WTC11 (cell line): ENCODE data around the gene TIMM22.

Experiments
- AFF4 ChIP-seq: sonication (generic); formaldehyde crosslinking; IDR thresholded peaks from 2 replicates; pipeline ENCODE4 v1.8.1; 2023; ENCODE audit warnings: mild to moderate bottlenecking, missing genetic modification reagents, borderline replicate concordance
- AR ChIP-seq: fragments of 250-450 bp; sonication (Bioruptor Pico); IDR thresholded peaks from 2 replicates; pipeline ENCODE4 v1.9.0; 2021; ENCODE audit warnings: mild to moderate bottlenecking
- FOXK1 ChIP-seq: sonication (generic); formaldehyde crosslinking; IDR thresholded peaks from 2 replicates; pipeline ENCODE4 v1.8.0; 2022; ENCODE audit warnings: mild to moderate bottlenecking, moderate library complexity, missing genetic modification reagents
- RELA ChIP-seq: sonication (generic); formaldehyde crosslinking; IDR thresholded peaks from 2 replicates; pipeline ENCODE4 v1.8.1; 2022; ENCODE audit warnings: missing genetic modification reagents, mild to moderate bottlenecking, borderline replicate concordance
- TP53 ChIP-seq: sonication (generic); formaldehyde crosslinking; IDR thresholded peaks from 2 replicates; pipeline ENCODE4 v1.8.1; 2023; ENCODE audit warnings: mild to moderate bottlenecking, missing genetic modification reagents
- ZNF232 ChIP-seq: sonication (generic); formaldehyde crosslinking; IDR thresholded peaks from 2 replicates; pipeline ENCODE4 v1.8.0; 2022; ENCODE audit warnings: mild to moderate bottlenecking, missing genetic modification reagents
- ZNF423 ChIP-seq: fragments of 250-450 bp; sonication (Bioruptor Pico); IDR thresholded peaks from 2 replicates; pipeline ENCODE4 v2.1.2; 2022; ENCODE audit warnings: mild to moderate bottlenecking, moderate library complexity
- ZNF425 ChIP-seq: fragments of 250-450 bp; sonication (Bioruptor Pico); conservative IDR thresholded peaks from 2 replicates; pipeline ENCODE4 v1.9.0; 2021; ENCODE audit warnings: mild to moderate bottlenecking
- TF ChIP-seq, protein P1 (sequence below): sonication (generic); formaldehyde crosslinking; IDR thresholded peaks from 2 replicates; pipeline ENCODE4 v1.8.1; 2022; ENCODE audit warnings: missing genetic modification reagents, borderline replicate concordance

GRCh38 chr17:1002771-1003555 is 6.0 kb downstream of the TIMM22 start:
- no peak for TF ChIP-seq AR (CRISPR knock-in tag)
- no peak for TF ChIP-seq ZNF425 (CRISPR knock-in tag)
- no peak for TF ChIP-seq TP53
- TF ChIP-seq FOXK1 (CRISPR knock-in tag) = no peak
- TF ChIP-seq AFF4 (CRISPR knock-in tag) = no peak
- TF ChIP-seq, protein P1, sequence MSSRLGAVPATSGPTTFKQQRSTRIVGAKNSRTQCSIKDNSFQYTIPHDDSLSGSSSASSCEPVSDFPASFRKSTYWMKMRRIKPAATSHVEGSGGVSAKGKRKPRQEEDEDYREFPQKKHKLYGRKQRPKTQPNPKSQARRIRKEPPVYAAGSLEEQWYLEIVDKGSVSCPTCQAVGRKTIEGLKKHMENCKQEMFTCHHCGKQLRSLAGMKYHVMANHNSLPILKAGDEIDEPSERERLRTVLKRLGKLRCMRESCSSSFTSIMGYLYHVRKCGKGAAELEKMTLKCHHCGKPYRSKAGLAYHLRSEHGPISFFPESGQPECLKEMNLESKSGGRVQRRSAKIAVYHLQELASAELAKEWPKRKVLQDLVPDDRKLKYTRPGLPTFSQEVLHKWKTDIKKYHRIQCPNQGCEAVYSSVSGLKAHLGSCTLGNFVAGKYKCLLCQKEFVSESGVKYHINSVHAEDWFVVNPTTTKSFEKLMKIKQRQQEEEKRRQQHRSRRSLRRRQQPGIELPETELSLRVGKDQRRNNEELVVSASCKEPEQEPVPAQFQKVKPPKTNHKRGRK (CRISPR knock-in tag) = no peak
- no peak for TF ChIP-seq ZNF232 (CRISPR knock-in tag)
- no peak for TF ChIP-seq RELA (CRISPR knock-in tag)
- TF ChIP-seq ZNF423 = no peak
